GM19467 (cell line): ENCODE data around the gene NMNAT3.
"Not testable (repeated sequence)": the region's sequence is repeated elsewhere in the genome, so short reads cannot be mapped to it uniquely, and the experiment has no call there.

Source experiments
- ATAC-seq: cut with Tn5 transposase; IDR thresholded peaks from one replicate; pipeline ENCODE4 v1.9.1; 2021; ENCODE audit warnings: mild to moderate bottlenecking, moderate library complexity; ENCODE audit not compliant: unreplicated experiment

NMNAT3 gene

DNA sequence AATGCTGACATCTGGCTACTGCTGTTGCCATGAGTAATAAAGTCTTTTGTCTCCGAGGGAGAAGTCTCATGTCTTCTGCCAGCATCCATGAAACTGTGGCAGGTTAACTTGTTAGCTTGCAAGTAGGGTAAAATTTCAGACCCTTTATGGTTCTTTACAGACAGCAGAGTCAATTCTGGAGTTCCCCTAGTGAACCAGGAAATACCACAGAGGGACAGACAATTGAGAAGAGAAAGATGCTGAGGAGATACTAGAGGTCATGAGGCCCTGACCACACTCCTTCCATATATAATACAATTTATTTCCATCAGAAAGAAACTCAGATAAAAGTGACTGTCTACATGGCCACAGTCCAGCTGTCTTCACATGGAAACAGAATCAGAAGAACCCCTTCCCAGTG lies 38.1 kb downstream of the NMNAT3 start:
- ATAC-seq, result no peak

DNA sequence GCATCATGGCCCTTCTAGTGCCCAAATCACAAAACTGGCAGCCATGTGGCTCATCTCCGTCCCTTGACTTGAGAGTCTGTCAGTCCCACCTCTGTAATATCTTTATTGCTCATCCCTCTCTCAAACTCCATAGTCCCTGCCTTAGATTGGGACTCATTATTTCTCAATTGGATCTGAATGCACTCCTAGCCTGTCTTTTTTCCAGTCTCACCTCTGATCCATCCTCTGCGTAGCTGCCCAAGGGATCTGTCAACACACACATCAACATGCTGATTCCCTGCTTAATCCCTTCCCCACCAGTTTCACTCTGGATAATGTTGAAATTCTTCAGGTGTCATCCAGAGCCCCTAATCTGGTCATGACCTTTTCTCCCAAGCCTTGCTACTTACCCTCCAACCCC lies 39.3 kb downstream of the NMNAT3 start:
- no peak for ATAC-seq

DNA sequence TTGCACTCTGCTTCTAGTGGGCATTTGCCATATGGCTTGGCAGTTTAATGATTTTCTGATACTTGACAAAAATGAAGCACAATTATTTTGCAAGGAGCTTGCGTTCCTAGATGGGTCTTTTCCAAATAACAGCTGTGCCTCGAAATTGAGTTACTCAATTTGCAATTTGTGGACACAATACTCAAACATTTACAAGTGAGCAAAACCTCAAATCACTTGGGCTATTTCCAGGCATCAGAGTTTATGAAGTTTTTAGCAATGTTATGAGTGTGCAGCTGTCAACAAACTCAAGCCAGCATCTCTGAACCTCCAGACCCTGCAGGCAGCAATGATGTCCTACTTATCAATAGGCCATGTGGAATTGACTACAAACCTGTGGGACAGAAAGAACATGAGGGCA lies 41.3 kb downstream of the NMNAT3 start:
- ATAC-seq, result no peak

DNA sequence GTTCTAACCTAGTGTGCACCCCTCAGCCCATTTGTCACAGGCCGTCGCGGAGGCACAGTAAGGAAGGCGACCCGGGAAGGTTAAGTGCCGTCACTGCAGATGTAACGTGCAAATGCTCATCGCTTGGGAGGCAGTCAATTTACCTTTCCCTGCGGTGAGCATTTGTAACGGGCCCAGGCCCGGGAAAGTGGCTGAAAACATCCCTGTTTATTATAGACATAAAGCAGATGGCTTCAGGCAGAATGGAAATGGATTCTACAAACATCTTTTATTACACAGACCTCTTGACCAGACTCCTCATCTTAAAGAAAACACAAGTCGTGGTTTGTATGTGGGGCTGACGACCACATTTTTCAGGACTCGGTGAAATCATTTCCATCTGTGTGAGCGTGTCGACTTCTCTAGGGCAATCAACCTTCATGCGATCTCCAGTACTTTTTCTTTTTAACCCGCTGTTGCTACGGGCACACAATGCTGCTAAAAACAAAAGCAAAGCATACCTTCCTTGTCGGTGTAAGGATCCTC lies 43.6 kb downstream of the NMNAT3 start:
- ATAC-seq, result no peak

DNA sequence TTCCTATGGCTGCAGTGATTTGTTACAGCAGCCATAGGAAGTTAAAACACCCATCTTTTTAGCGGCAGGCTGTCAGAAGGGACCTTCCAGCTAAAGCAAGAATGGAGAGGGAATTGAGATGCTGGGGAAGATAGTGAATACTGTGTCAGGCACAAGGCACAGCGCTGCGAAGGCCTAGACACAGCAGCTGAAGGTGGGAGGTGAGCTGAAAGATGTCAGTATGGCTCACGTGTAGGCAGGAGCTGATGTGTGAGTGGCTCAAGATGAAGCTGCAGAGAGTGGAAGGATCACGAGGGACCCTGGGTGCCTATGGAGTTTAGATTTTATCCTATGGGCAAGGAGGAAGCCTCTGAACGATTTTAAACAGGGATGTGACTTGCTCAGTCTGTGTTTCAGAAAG lies 44.3 kb downstream of the NMNAT3 start:
- no peak for ATAC-seq

DNA sequence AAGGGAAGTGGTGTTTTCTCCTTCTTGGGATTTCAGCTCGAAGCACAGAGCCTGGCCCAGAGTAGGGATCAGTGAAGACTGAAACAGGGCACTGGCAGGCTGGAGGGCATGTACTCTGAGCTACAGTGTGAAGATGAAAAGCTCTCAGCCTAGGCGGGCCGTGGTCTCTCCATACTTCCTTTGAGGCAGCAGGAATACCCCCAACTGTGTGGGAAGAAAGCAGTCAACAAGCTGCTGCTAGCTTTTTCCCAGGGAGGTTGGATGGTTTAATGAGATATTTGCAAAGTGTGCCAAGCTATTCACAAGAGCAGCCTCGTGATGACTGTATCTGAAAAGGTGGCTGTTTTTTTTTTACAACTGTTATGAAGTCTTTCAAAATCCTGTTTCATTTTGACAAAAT lies 47.2 kb downstream of the NMNAT3 start:
- no peak for ATAC-seq

GRCh38 chr3:139629033-139629432 lies 48.7 kb downstream of the NMNAT3 start:
- no peak for ATAC-seq

GRCh38 chr3:139627759-139628158 lies 50.0 kb downstream of the NMNAT3 start:
- ATAC-seq, result no peak

GRCh38 chr3:139620438-139620837 lies 57.3 kb downstream of the NMNAT3 start:
- no peak for ATAC-seq

DNA sequence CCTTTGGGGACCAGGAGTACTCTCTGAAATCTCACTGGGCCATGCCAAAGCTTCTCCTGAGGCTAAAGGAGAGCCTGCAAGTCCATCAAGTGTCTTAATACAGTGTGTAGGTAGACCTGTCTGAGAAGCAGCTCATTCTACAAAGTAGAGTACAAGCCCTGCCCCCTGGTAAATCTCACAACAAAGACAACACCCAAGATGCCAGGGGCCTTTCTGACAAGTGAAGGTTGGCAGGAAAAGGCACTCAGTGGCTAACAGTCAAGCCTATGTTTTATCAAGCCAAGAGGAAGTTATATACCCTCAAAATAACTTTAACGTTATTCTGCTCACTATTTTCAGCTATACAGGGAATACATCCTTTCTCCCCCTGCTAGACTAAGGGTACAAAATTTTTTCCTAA lies 58.3 kb downstream of the NMNAT3 start:
- no peak for ATAC-seq

DNA sequence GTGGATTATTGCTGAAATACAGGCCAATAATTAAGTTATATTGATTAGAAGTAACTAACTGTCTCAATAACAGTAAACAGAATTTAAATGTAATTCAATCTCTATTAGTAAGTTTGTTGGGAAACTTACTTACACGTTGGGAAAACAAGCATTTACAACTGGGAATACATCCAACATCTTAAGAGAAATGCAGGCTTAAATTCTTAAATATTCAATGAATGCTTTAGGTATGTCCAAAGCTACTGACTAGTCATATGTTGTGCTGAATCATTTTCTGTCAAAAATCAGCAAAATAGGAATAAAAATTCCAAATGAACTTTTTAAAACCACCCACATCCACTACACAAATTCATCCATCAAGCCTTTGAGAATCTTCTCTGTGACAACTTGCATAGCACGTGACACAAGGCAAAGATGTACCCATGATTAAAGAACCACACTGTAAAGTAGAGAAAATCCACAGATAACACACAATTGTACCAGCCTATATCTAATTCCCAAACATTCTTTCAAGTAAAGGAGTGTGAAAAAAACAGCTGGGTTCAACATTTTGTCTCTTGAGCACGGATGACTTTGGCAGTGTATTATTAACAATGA lies 60.0 kb downstream of the NMNAT3 start:
- ATAC-seq, result no peak

DNA sequence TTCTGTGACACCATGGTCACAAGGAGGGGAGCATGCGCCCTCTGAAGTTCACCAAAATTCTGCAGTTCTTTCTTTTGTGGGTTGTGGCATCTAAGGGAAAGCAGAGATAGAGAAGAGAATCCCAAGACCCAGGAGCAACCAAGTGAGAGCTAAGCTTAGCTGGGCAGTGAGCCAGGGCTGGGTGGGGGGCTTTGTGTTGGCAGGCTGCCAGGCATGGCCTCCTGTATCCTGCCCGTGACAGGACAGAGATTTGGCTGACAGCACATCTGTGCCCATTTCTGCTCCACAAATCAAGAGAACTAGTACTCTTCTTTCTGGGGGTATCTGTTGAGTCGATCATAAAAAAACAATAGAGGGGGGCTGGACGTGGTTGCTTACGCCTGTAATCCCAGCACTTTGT lies 66.2 kb downstream of the NMNAT3 start:
- ATAC-seq, result no peak

DNA sequence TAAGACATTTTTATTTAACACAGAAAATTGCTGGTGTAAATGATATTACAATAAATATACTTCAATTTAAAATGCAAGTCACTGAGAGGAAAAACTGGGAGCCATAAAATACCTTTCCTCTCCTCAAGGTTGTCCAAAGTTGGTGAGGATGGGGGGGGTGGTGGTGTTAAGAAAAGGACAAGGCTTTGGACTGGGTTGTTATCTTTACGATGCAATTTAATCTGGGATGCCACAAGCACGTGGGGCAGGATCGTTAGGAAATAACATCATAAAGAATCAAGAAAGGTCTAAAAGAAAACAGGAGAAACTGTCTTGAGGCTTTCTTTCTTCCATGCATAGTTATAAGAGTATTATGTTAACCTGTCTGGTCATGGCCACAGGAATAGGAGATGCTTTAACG lies 66.9 kb downstream of the NMNAT3 start:
- ATAC-seq, result no peak

- ATAC-seq, result no peak
These were observed 68.8 kb downstream of the NMNAT3 start for GRCh38 chr3:139608924-139609323.

DNA sequence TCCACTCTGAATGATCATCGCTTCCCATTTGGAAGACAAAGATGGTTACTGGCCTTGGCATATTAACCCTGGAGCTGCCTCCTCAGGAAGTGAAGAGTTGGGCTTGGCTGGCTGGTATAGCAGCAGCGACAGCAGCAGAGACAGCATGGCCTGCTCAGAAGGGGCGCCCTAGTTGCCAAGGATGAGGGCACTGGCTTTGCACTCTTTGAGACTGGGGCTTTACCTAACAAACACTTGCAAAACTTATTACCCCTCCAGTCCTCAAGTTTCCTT lies 69.7 kb downstream of the NMNAT3 start:
- no peak for ATAC-seq

DNA sequence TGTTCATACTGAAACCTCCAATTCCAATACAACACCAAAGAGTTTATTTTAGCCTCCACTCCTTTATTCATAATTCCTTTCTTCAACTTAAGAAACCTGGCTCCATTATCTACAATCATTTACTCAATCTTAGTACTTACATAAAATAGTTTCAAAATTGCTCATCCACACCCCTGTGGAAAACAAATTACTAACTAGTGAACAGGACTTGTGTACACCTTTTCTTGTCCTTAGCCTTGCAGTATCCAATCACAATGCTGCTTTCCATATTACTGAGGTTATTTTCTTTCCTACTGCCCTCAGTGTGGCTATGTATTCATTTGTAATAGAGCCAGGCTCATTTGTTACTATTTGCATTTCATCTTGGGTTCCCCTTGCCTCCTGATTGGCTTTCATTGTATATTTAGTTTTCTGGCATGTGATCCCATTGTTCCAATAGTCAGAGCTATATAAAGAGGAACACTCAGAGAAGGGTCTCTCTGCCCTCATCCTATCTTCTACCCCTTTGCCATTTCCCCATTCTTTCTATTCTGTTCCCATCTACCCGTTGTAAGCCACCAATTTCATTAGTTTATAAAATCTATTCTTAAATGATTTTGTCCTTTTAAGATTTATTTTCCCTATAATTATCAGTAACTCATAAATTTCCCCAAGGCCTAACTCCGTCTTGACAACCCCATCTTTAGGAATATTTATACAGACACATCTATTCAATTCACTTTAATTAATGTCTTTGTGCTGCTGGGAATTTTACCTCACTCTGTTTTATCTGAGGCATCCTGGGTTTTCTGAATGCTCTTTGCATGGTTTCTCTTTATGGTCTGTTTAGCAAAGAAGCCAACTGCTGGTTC lies 70.3 kb downstream of the NMNAT3 start:
- no peak for ATAC-seq

- no peak for ATAC-seq
These were observed 75.8 kb downstream of the NMNAT3 start for GRCh38 chr3:139602003-139602402.

- ATAC-seq, result no peak
These were observed 76.4 kb downstream of the NMNAT3 start for GRCh38 chr3:139601191-139601961.

DNA sequence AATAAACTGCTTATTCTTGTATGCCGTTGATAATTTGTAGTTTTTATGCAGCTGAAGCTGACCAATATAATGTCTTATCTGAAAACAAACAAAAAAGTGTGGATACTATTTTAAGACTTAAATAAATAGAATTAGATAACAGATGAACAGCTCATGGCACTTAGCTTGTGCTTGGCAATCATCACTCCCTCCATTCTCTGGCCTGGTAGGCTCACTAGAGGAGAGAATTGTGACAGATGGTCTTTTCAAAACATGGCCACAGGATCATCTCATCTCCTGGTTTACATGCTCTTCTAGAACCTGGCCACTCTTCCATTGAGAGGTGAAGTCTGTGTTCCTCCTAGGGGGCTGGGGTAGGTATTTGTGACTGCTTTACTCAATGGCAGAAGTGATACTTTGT lies 79.8 kb downstream of the NMNAT3 start:
- ATAC-seq, result no peak

- not testable (repeated sequence) for ATAC-seq
These were observed 86.6 kb downstream of the NMNAT3 start for GRCh38 chr3:139591186-139591585.

GRCh38 chr3:139588450-139588849 lies 89.3 kb downstream of the NMNAT3 start:
- no peak for ATAC-seq

- no peak for ATAC-seq
These were observed 90.0 kb downstream of the NMNAT3 start for GRCh38 chr3:139587797-139588196.
